GM15510 (cell line): ENCODE data around the gene GDPD4.

ENCODE experiments used
- POLR2A ChIP-seq: IDR thresholded peaks from 3 replicates; pipeline ENCODE4 v1.6.1; 2011; ENCODE audit warnings: borderline replicate concordance; ENCODE audit not compliant: insufficient read length; ENCODE audit errors: extremely low read depth

The GDPD4 gene

DNA sequence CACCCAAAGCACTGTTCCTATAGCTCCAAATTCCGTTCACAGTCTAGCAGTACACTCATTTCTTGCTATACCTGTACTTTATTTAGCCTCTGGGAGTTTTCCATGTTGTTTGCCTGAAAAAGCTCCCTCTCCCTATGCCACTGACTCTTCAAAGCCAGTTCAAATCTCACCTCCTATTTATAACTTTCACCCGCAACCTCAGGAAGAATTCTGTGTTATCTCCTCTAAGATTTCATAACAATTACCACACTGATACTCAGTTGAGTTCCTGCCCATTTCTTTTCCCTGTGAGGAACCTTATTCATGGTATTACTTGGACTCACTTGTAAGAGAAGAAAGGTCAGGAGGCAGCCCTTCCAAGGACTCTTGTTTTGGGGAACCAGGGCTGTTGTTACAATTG lies 25.2 kb downstream of the GDPD4 start:
- no peak for TF ChIP-seq POLR2A

DNA sequence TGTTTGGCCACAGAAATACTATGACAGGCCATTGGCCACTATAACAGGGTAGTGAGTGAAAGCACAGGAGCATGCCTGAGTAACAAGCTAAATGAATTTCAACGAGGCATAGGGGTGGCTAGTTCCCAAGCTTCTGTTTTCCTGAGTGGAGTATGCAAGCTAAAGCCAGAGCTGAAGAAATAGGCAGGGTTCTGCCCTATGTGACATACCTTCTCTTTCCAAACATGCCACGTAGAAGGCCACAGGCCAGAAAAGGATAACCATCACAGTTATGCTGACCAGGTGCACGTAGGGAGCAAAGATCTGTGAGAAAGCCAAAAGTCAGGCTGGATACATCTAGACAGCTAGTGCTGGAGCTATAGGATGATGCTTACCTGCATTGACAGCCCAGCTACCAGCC lies 30.6 kb downstream of the GDPD4 start:
- TF ChIP-seq POLR2A = no peak

DNA sequence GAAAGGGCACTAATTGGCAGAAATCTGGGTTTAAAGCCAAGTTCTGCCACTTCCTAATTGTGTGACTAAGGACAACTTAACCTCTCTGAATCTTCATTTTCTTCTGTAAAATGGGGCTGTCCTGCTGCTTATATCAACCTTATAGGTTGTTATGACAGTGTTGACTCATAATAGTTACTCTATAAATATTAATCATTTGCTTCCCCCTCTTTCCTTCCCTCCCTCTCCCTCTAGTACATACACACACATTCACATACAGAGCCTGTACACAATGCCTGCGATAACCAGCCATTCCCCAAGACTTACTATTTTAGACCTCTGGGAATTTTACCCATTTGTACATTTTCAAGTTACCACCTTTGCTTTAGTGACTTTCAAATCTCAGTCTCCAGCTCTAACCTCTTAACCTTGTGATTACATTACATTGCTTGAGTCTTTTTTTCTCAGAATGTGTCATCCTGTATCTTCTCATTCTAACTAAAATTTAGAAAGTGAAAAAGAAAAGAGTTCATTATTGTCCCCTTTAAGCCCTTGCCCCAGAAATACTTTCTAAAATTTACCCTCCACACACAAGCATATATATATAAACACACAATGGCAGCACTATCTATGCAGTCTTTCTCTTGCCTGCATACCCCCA lies 31.9 kb downstream of the GDPD4 start:
- TF ChIP-seq POLR2A = no peak

DNA sequence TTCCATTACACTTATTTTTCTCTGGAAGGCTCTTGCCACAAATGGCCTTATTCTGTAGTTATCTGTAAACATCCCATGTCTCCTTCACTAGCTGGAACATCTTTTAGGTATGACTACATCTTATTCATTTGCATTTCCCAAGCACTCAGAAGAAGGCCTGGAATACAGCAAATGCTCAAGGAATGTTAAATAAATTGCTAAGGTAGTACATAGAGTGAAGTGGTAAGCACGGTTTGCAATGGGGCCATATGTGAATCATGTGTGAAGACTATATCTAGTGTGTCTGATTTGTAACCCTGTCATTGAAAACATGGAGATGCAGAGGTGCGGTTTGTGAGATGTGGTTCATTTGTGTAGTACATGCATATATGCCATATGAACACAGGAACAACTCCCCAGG lies 33.5 kb downstream of the GDPD4 start:
- no peak for TF ChIP-seq POLR2A

DNA sequence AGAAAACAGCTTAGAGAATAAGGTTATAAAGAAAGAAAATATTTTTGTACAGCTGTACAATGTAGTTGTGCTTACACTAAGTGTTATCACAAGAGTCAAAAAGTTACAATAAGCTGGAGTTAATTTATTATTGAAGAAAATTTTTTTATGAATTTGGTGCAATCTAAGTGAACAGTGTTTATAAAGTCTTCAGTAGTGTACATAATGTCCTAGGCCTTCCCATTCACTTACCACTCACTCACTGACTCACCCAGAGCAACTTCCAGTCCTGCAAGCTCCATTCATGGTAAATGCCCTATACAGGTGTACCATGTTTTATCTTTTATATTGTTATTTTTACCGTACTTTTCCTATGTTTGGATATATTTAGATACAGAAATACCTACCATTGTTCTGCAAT lies 34.7 kb downstream of the GDPD4 start:
- no peak for TF ChIP-seq POLR2A

DNA sequence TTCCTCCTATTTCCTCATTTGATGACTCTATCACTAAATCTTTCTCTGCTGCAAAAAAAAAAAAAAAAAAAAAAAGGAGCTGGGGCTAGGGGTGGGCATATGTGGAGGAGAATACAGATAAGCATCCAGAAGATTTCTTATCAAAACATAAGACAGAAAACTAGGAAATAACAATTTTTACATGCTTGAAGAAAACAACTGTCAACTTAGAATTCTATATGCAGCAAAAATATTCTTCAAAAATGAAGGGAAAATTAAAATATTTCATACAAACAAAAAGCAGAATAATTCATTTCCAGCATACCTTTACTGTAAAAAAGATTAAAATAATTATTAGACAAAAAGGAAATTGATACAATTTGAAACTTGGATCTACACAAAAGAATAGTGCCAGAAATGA lies 38.7 kb downstream of the GDPD4 start:
- TF ChIP-seq POLR2A = no peak

DNA sequence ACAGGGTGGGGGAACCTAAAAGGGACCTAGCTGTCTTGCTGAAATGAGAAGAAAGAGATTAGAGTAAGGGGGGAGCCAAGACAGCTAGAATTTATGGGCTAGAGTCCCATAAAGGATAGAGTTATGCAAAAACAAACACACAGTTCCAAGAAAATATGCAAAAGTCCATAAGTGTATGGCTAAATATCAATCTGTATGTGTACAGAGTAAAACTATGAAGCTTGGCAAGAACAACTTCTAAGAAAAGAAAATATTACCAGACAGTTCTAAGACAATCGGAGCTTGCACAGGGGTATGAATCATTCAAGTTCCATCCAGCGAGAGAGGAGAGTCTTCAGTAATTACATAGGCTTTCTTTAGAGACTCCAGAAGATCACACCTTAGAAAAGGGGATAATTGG lies 41.8 kb downstream of the GDPD4 start:
- TF ChIP-seq POLR2A = no peak

DNA sequence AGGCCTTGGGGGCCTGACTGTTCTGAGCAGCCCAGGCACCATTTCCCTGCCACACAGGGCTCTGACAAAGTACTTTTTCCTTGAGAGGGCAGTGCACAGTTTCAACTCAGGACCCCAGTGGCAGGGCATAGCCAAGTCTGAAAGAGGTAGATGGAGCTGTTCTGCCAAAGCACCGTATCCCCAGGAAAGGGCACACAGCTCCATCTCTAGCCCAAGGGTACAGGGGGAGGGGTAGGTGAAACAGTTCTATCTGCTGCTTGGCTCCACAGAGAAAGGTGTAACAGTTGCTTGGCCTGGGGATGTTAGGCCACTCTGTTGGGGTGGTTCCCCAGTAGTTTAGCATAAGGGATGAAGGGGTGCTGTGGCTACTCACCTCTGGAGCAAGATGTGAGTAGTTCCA lies 47.8 kb downstream of the GDPD4 start:
- no peak for TF ChIP-seq POLR2A

DNA sequence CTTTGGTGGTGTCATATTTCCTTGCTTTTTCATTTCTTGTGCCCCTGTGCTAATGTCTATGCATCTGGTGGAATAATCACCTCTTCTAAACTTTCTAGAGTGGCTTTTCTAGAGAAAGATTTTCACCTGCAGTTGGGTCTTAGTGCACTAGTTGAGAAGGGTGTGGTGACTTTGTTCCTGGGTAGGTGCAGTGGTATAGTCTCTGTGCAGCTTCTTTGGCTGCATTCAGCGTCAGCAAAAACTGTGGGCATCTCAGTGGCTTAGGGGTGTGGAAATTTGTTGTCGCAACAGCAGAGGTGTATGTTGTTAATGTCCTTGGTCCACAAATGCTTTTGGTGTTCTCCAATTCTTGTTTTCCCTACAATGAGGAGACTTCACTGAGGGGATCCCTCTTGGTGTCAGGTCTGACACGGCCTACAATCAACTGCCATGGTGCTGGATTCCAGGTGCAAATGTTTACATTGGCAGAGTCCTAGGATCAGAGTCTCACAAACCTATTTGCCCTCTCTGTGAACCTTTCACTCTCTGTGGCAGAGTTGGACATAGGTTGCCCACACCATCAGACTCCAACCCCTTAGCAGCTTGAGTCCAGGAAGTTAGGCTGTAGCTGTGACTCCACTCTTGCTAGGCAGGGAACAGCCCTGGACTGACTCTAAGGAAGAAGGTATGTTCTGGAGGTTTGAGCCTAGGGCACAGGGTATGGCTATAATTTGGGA lies 48.8 kb downstream of the GDPD4 start:
- TF ChIP-seq POLR2A = no peak

DNA sequence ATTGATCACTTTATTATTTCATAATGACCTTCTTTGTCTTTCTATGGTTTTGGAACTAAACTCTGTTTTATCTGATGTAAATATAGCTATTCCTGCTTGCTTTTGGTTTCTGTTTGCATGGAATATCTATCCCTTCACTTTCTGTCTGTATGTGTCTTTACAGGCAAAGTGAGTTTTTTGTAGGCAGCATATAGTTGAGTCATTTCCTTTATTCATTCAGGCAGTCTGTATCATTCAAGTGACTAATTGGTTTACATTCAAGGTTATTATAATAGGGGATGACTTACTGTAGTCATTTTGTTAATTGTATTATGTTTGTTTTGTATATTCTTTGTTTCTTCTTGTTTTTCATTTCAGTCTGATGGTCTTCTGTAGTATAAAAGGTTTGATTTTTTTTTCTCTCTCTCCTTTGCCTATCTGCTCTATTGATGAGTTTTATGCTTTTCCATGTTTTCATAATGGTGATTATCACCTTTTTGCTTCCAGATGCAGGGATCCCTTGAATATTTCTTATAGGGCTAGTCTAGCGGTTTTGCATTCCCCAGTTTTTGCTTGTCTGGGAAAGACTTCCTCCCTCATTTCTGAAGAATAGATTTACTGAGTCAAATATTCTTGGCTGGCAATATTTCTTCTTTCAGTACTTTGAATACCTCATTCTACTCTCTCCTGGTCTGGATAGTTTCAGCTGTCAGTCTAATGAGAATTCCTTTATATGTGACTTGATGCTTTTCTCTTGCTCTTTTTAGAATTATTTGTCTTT lies 50.4 kb downstream of the GDPD4 start:
- no peak for TF ChIP-seq POLR2A

DNA sequence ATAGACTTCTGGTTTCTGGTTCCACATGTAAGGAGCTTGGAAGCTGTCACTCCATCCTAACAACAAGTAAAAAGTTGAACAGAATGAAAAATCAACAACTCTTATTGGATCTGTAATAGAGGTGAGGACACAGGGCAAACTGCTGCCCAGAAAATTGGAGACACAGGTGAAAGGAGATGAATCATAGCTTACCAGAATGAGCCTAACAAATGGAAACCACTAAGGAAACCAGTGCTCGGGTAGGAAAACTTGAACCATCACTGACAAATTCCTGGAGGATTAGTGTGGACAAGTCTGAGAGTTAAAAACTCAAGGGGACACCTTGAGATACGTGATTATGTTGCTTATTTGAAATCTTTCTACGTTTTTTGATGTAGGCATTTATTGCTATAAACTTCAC lies 52.1 kb downstream of the GDPD4 start:
- TF ChIP-seq POLR2A = no peak

DNA sequence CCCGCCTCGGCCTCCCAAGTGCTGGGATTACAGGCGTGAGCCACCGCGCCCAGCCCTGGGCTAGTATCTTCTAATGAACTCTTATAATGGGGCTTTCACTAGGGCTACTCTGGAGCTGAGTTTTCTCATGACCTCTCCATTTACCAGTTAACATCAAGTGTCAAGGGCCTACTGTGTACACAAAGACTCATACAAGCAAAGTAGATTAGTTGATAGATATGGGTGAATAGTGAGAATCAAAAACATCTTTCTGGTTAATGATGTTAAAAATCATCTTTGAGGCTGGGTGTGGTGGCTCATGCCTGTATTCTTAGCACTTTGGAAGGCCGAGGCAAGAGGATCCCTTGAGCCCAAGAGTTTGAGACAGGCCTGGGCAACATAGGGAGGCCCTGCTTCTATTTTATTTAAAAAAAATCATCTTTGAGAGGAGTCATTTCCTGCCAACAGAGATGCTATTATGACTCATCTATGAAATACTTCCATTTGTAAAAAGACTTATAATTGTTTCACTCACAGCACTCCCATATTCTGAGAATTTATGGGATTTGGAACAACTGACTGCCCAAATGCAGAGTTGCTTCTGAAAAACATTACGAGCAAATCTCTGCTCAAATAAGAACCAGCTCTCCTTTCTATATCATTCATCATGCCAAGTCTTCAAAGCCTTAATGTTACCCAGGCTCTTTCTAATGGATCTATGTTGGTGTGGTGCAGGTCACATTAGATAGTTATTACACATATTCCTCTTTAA lies 57.0 kb downstream of the GDPD4 start:
- no peak for TF ChIP-seq POLR2A

DNA sequence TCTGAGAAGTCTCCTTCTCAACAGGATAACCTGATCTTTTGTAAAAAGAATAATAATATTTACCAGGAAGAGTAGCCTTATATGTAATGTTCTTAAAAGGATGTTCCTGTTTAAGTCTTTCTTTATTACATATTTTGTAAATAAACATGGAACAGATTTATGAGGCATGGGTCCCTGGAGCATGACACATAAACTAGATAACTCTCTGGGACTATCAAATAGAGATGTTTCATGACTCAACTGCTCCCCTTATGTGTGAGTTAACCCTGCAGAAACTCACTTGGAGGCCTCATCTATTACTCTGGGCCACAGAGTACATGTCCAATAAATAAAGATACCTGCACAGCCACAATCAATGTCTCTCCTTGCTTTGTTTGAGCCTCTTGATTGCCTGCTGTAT lies 64.6 kb downstream of the GDPD4 start:
- no peak for TF ChIP-seq POLR2A

DNA sequence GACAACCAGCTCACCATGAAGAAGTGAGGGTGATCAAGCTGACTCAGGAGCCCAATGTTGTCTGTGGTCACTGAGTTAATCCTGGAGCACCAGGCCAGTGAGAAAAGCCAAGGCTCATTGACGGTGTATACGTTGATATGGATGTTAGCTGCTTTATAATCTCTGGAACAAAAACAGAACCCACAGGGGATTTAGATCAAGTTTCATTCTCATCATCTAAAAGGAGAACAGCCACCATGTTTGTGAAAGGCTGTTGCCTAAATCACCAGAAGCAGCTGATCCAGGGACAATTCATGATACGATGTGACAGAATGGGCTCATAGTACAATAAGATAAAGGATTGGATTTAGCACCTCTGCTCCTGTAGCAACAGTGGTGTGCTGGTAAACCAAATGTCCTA lies 68.5 kb downstream of the GDPD4 start:
- no peak for TF ChIP-seq POLR2A

DNA sequence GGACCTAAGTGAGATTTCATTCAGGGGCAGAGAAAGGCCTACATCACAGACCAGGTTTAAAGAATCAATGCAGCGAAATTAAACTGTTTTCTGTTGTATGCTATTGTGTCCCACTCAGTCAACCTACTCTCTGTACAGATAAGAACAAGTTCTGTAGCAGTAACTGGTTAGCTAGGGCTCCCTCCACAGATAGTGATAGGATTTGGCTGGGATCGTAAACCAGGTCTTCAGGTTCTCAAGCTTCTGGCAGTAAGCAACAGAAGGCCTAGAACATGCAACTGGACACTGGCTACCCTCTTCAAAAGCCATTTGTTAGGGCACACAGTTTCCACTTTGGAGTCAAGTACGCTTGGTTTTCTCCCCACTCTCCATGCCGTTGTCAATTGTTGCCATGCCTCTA lies 69.2 kb downstream of the GDPD4 start:
- TF ChIP-seq POLR2A = no peak

DNA sequence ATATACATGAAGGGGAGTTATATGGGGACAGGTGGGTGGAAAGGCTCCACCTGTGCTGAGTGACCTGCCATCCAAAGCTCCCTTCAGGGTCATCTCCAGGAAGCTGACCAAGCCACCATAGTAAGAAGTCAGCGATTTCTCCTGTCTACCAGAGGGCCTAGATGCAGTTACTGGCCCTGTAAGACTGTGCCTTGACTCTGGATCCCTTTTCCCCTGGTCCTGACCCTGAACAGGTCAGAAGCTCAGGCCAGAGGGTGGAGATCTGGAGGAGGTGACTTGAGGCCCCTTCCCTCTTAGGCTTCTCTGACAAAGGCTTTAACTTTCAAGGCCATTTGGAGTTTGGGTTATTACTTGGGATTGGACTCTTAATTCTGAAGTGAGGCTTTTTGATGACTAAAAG lies 69.7 kb downstream of the GDPD4 start:
- no peak for TF ChIP-seq POLR2A

DNA sequence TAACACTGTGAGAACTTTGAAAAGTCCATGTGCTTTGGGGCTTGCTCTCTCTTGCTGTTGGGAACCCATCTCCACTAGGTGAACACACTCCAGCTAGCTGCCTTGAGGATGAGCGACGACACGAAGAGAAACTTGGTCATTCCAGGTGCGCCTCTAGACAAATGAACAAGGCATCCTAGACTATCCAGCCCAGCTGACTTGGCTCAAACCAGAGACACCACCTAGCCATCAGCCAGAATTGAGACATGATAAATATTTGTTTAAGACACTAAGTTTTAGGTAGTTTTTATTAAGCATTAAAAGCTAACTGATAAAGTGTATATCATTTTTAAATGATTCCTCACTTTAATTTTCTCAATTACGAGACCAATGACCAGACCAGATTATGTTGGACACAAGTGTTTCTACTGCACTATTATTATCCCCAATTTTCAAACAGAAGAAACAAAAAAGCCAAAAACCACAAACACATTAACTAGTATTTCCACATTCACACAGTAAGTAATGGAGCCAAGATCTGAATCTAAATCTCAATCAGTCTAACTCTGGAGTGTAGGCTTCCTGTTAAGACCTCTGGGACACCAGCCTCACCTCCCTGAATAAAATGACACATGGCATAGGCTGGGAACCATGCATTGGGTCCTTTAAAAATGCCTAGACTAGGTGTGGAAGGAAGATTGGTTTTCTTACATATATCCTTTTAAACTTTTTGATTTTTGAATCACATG lies 70.4 kb downstream of the GDPD4 start:
- no peak for TF ChIP-seq POLR2A
